IMR-90 (cell line): Measurements from ENCODE around the gene AIP. TPM values are rescaled to one million over a fixed set of nuclear protein-coding genes. Genes with fewer than 3 reads are reported as not detected.

Experiments used
- ATAC-seq: fragments of 200-7000 bp; cut with Tn5 transposase; 2 replicates; pipeline ENCODE4 v1.9.1; 2020; ENCODE audit warnings: low read depth, mild to moderate bottlenecking, moderate library complexity
- BruUV-seq: library from RNA; stranded (reverse); fragments of 400-500 nt; replicated peaks from 2 replicates; lab custom pipeline; 2021; lab: Mats Ljungman, UMichigan
- CTCF ChIA-PET: fragments of 300-600 bp; formaldehyde crosslinking; extraction: SDS; loops from one replicate; lab custom pipeline; 2021; ENCODE audit warnings: antibody characterized with exemption; lab: Yijun Ruan, JAX
- POLR2A ChIA-PET: fragments of 300-600 bp; sonication (Branson Sonifier 250); formaldehyde crosslinking; loops from one replicate; lab custom pipeline; 2022; ENCODE audit warnings: antibody characterized with exemption; ENCODE audit not compliant: unreplicated experiment; lab: Charles Lee
- DNase-seq: peaks from one replicate; pipeline ENCODE4 v3.0.0; 2013
- H2AFZ ChIP-seq: replicated peaks from 2 replicates; pipeline ENCODE3; 2013; ENCODE audit warnings: low read length, mild to moderate bottlenecking; ENCODE audit not compliant: poor library complexity
- H2AK5ac ChIP-seq: 2 replicates; pipeline ENCODE4 v1.6.1; 2013; ENCODE audit warnings: low read depth, low read length, inconsistent platforms
- H2AK9ac ChIP-seq: replicated peaks from 2 replicates; pipeline ENCODE3; 2013; ENCODE audit warnings: mild to moderate bottlenecking, low read depth, low read length, moderate library complexity; ENCODE audit not compliant: poor library complexity
- H2BK120ac ChIP-seq: 2 replicates; pipeline ENCODE4 v1.6.1; 2013; ENCODE audit warnings: low read depth, low read length, inconsistent platforms
- H2BK15ac ChIP-seq: 3 replicates; pipeline ENCODE4 v1.6.1; 2013; ENCODE audit warnings: low read depth, low read length, inconsistent platforms
- H2BK20ac ChIP-seq: 2 replicates; pipeline ENCODE4 v1.6.1; 2013; ENCODE audit warnings: low read depth, mild to moderate bottlenecking, inconsistent platforms, low read length, moderate library complexity
- H2BK5ac ChIP-seq: 2 replicates; pipeline ENCODE4 v1.6.1; 2013; ENCODE audit warnings: mild to moderate bottlenecking, low read depth, low read length, inconsistent platforms; ENCODE audit not compliant: poor library complexity, severe bottlenecking
- H3K14ac ChIP-seq: replicated peaks from 2 replicates; pipeline ENCODE4 v1.6.1; 2013; ENCODE audit warnings: low read depth, low read length, inconsistent platforms
- H3K18ac ChIP-seq: 2 replicates; pipeline ENCODE4 v1.6.1; 2013; ENCODE audit warnings: low read depth, low read length, control low read depth
- H3K23ac ChIP-seq: 2 replicates; pipeline ENCODE4 v1.6.1; 2013; ENCODE audit warnings: low read depth, low read length, inconsistent platforms
- H3K27ac ChIP-seq: 2 replicates; pipeline ENCODE4 v1.5.1; 2013; ENCODE audit warnings: mild to moderate bottlenecking, control low read depth, low read length; ENCODE audit not compliant: insufficient read depth
- H3K27me3 ChIP-seq: 2 replicates; pipeline ENCODE4 v1.6.1; 2013; ENCODE audit warnings: low read length; ENCODE audit not compliant: control insufficient read depth, insufficient read depth
- H3K36me3 ChIP-seq: 2 replicates; pipeline ENCODE4 v1.6.1; 2013; ENCODE audit warnings: low read length, mixed read lengths; ENCODE audit not compliant: control insufficient read depth, insufficient read depth
- H3K4ac ChIP-seq: 2 replicates; pipeline ENCODE4 v1.6.1; 2013; ENCODE audit warnings: low read depth, low read length, inconsistent platforms
- H3K4me1 ChIP-seq: 2 replicates; pipeline ENCODE4 v1.6.1; 2013; ENCODE audit warnings: low read length, mixed read lengths; ENCODE audit not compliant: control insufficient read depth, insufficient read depth
- H3K4me2 ChIP-seq: 2 replicates; pipeline ENCODE4 v1.6.1; 2013; ENCODE audit warnings: low read depth, mild to moderate bottlenecking, control low read depth, low read length, moderate library complexity
- H3K4me3 ChIP-seq: 2 replicates; pipeline ENCODE4 v1.5.1; 2013; ENCODE audit warnings: low read depth, mild to moderate bottlenecking, control low read depth, low read length, moderate library complexity; ENCODE audit not compliant: insufficient read depth
- H3K56ac ChIP-seq: 2 replicates; pipeline ENCODE4 v1.6.1; 2013; ENCODE audit warnings: low read length, inconsistent platforms; ENCODE audit not compliant: insufficient read depth; ENCODE audit errors: extremely low read depth
- H3K79me1 ChIP-seq, 2 experiments: 2 replicates each; pipeline ENCODE4 v1.6.1; 2013; ENCODE audit warnings: low read length in 2 of 2, inconsistent platforms in 1 of 2, low read depth in 1 of 2
- H3K9ac ChIP-seq: 2 replicates; pipeline ENCODE4 v1.6.1; 2013; ENCODE audit warnings: low read depth, low read length, control low read depth
- H3K9me1 ChIP-seq: 2 replicates; pipeline ENCODE4 v1.6.1; 2013; ENCODE audit warnings: low read length, inconsistent platforms; ENCODE audit not compliant: insufficient read depth
- H3K9me3 ChIP-seq: 2 replicates; pipeline ENCODE4 v1.6.1; 2013; ENCODE audit warnings: low read length; ENCODE audit not compliant: control insufficient read depth, insufficient read depth
- H4K20me1 ChIP-seq: 2 replicates; pipeline ENCODE4 v1.6.1; 2013; ENCODE audit warnings: low read length, inconsistent platforms; ENCODE audit not compliant: insufficient read depth
- H4K5ac ChIP-seq: 2 replicates; pipeline ENCODE4 v1.6.1; 2013; ENCODE audit warnings: mild to moderate bottlenecking, low read depth, low read length, control low read depth
- H4K8ac ChIP-seq, 2 experiments: 2 replicates each; pipeline ENCODE4 v1.6.1; 2013; ENCODE audit warnings: low read depth in 2 of 2, low read length in 2 of 2, control low read depth in 1 of 2, inconsistent platforms in 1 of 2
- H4K91ac ChIP-seq: 2 replicates; pipeline ENCODE4 v1.6.1; 2013; ENCODE audit warnings: low read depth, low read length, inconsistent platforms; ENCODE audit not compliant: insufficient read depth
- BHLHE40 ChIP-seq: fragments of 150-350 bp; IDR thresholded peaks from 2 replicates; pipeline ENCODE4 v1.6.1; 2016; ENCODE audit warnings: mild to moderate bottlenecking, low read depth, low read length
- CEBPB ChIP-seq: IDR thresholded peaks from 2 replicates; pipeline ENCODE4 v1.6.1; 2012; ENCODE audit warnings: low read depth, low read length, improper control_type of control experiment
- CHD1 ChIP-seq: IDR thresholded peaks from 2 replicates; pipeline ENCODE4 v1.6.1; 2012; ENCODE audit warnings: low read depth, low read length, improper control_type of control experiment
- FOS ChIP-seq: fragments of 150-350 bp; IDR thresholded peaks from 2 replicates; pipeline ENCODE4 v1.6.1; 2016; ENCODE audit warnings: low read depth, low read length
- MAFK ChIP-seq: IDR thresholded peaks from 2 replicates; pipeline ENCODE4 v1.6.1; 2012; ENCODE audit warnings: low read depth, low read length, improper control_type of control experiment
- MAZ ChIP-seq: IDR thresholded peaks from 2 replicates; pipeline ENCODE4 v1.6.1; 2012; ENCODE audit warnings: low read depth, mild to moderate bottlenecking, low read length, improper control_type of control experiment, moderate library complexity, borderline replicate concordance
- MXI1 ChIP-seq: IDR thresholded peaks from 2 replicates; pipeline ENCODE4 v1.6.1; 2012; ENCODE audit warnings: low read depth, mild to moderate bottlenecking, low read length, moderate library complexity, borderline replicate concordance
- NFE2L2 ChIP-seq: fragments of 150-350 bp; IDR thresholded peaks from 2 replicates; pipeline ENCODE4 v1.6.1; 2016; ENCODE audit warnings: low read depth, mild to moderate bottlenecking, low read length
- POLR2A ChIP-seq: IDR thresholded peaks from 2 replicates; pipeline ENCODE4 v1.6.1; 2012; ENCODE audit warnings: mild to moderate bottlenecking, low read depth, low read length
- RAD21 ChIP-seq: IDR thresholded peaks from 2 replicates; pipeline ENCODE4 v1.6.1; 2012; ENCODE audit warnings: low read length, improper control_type of control experiment
- RCOR1 ChIP-seq: IDR thresholded peaks from 2 replicates; pipeline ENCODE4 v1.6.1; 2012; ENCODE audit warnings: mild to moderate bottlenecking, low read length, improper control_type of control experiment; ENCODE audit not compliant: insufficient replicate concordance
- RFX5 ChIP-seq: IDR thresholded peaks from 2 replicates; pipeline ENCODE4 v1.8.0; 2012; ENCODE audit warnings: low read depth, mild to moderate bottlenecking, low read length, moderate library complexity
- SMC3 ChIP-seq: fragments of 150-350 bp; IDR thresholded peaks from 2 replicates; pipeline ENCODE4 v1.6.1; 2016; ENCODE audit warnings: low read depth, mild to moderate bottlenecking, antibody characterized with exemption, low read length, moderate library complexity
- WGBS, 2 experiments: methylation state at CpG; one replicate each; pipeline versions ENCODE4 v1.1.5 to v1.1.7; 2013; ENCODE audit warnings: missing lambda C conversion rate in 2 of 2; ENCODE audit not compliant: insufficient read length in 1 of 2; ENCODE audit errors: extremely low coverage in 2 of 2; 5-methylcytosine and 5-hydroxymethylcytosine counted together
- dilution Hi-C: fragments of 300-500 bp; cut with HindIII; formaldehyde crosslinking; loops from one replicate; pipeline ENCODE4 v1.14.3; 2018; ENCODE audit warnings: low sequenced_read_pairs; ENCODE audit not compliant: unreplicated experiment
- in situ Hi-C: fragments of 300-500 bp; cut with MboI; formaldehyde crosslinking; loops from 3 replicates; pipeline ENCODE4 v1.14.3; 2019; ENCODE audit warnings: low sequenced_read_pairs, inconsistent platforms, mixed read lengths
- intact Hi-C: fragments of 100-400 bp; cut with micrococcal nuclease; formaldehyde crosslinking; loops from 2 replicates; pipeline ENCODE4 v1.10.0; 2022
- polyA plus RNA-seq, 3 experiments: library from polyadenylated mRNA; depleted of rRNA; stranded (reverse); fragments of >200 nt; gene quantifications; 2 replicates each; pipeline ENCODE4 v1.2.3, GENCODE V29; 2012; ENCODE audit warnings: low replicate concordance in 1 of 3
- total RNA-seq: library from RNA; depleted of rRNA; stranded (reverse); fragments of >200 nt; gene quantifications from 2 replicates; pipeline ENCODE4 v1.2.3, GENCODE V29; 2012
- TF ChIP-seq, protein P1 (sequence below): conservative IDR thresholded peaks from 2 replicates; pipeline ENCODE4 v1.5.1; 2012; ENCODE audit warnings: mild to moderate bottlenecking, low read depth, low read length, improper control_type of control experiment
- TF ChIP-seq, protein P2 (sequence below): fragments of 150-350 bp; IDR thresholded peaks from 2 replicates; pipeline ENCODE4 v1.6.1; 2017; ENCODE audit warnings: mild to moderate bottlenecking, antibody characterized with exemption, low read length, low read depth
- TF ChIP-seq, protein P3 (sequence below): fragments of 150-350 bp; IDR thresholded peaks from 2 replicates; pipeline ENCODE4 v1.6.1; 2016; ENCODE audit warnings: low read depth, mild to moderate bottlenecking, low read length, moderate library complexity, borderline replicate concordance

AIP gene
- total and polyA plus RNA-seq, 2 of the 4 experiments (the other 2 are of a cell fraction) = 95.5 to 122 TPM

DNA sequence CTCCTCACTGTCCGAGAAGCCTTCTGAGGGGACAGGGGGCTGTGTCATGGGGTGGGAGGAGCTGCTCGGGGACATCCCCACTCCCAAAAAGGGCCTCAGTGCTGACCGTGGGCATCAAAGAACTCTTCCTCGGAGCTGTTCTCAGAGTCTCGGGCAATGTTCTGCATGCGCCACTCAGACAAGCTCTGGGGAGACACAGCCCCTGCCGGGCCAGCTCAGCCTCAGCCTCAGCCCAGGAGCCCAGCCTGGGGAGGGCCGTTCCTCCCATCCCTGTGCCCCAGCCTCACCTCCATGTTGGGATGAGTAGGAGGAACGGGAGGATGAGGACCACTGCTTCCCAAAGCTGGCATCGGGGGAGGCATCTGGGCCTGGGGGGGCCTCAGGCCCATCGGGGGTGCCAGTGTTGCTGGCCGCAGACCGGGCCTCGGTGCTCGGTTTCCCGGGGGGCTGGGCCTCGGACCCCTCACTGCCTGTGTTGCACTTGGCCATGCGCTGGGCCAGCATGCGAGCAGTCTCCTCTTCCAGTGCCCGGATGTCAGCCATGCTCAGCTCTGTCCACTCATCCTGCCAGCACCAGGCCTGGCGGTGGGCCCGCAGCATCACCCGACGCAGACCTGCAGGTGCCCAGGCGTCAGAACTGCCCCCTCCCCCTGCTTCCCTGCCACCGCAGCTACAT, 17.1 kb downstream of the AIP start:
- H4K91ac ChIP-seq = no peak overlapping the region
- no peak overlapping the region for H4K8ac ChIP-seq
- no peak overlapping the region for H2BK5ac ChIP-seq
- no peak overlapping the region for H2BK20ac ChIP-seq
- H3K23ac ChIP-seq = no peak overlapping the region
- no peak overlapping the region for H3K14ac ChIP-seq
- H4K20me1 ChIP-seq = no peaks in the 10 kb centered on the region
- no peak overlapping the region for H2AFZ ChIP-seq
- no peak overlapping the region for H4K5ac ChIP-seq
- ChIA-PET POLR2A (no interaction called here), CTCF (no interaction called here)
- H2AK5ac ChIP-seq = no peak overlapping the region
- no peak overlapping the region for H2AK9ac ChIP-seq
- DNase-seq (no peak), ATAC-seq (no peak)
- dilution Hi-C loops (no loop called here), intact Hi-C loops (no loop called here), in situ Hi-C loops (no loop called here)
- no peak overlapping the region for H3K56ac ChIP-seq
- H3K18ac ChIP-seq = no peak overlapping the region
- peaks cover 4% of the 10 kb centered on the region for H3K9me1 ChIP-seq
- H3K9ac ChIP-seq = no peak overlapping the region
- H3K9me3 ChIP-seq = no peaks in the 10 kb centered on the region
- peaks cover 26% of the 10 kb centered on the region for H3K36me3 ChIP-seq
- H3K27me3 ChIP-seq = no peaks in the 10 kb centered on the region
- peaks cover 4 to 27% of the 10 kb centered on the region in 2 experiments; a peak in 3 of 4 replicates for H3K79me1 ChIP-seq
- no peak overlapping the region for H2BK15ac ChIP-seq
- no peak overlapping the region for H3K4ac ChIP-seq
- peaks cover 3% of the 10 kb centered on the region; the same call in 1 of the 2 replicates for H3K4me1 ChIP-seq
- no peak overlapping the region for H3K4me3 ChIP-seq
- H3K27ac ChIP-seq = no peak overlapping the region
- H3K4me2 ChIP-seq = no peak overlapping the region
- TF ChIP-seq POLR2A = no peak
- no peak for TF ChIP-seq CHD1
- no peak for TF ChIP-seq SMC3
- TF ChIP-seq MXI1 = no peak
- TF ChIP-seq RAD21 = no peak
- TF ChIP-seq NFE2L2 = no peak
- no peak for TF ChIP-seq BHLHE40
- no peak for TF ChIP-seq CEBPB
- TF ChIP-seq, protein P1, sequence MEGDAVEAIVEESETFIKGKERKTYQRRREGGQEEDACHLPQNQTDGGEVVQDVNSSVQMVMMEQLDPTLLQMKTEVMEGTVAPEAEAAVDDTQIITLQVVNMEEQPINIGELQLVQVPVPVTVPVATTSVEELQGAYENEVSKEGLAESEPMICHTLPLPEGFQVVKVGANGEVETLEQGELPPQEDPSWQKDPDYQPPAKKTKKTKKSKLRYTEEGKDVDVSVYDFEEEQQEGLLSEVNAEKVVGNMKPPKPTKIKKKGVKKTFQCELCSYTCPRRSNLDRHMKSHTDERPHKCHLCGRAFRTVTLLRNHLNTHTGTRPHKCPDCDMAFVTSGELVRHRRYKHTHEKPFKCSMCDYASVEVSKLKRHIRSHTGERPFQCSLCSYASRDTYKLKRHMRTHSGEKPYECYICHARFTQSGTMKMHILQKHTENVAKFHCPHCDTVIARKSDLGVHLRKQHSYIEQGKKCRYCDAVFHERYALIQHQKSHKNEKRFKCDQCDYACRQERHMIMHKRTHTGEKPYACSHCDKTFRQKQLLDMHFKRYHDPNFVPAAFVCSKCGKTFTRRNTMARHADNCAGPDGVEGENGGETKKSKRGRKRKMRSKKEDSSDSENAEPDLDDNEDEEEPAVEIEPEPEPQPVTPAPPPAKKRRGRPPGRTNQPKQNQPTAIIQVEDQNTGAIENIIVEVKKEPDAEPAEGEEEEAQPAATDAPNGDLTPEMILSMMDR = no peak
- no peak for TF ChIP-seq RFX5
- TF ChIP-seq MAZ = no peak
- no peak for TF ChIP-seq MAFK
- no peak for TF ChIP-seq RCOR1
- TF ChIP-seq, protein P2, sequence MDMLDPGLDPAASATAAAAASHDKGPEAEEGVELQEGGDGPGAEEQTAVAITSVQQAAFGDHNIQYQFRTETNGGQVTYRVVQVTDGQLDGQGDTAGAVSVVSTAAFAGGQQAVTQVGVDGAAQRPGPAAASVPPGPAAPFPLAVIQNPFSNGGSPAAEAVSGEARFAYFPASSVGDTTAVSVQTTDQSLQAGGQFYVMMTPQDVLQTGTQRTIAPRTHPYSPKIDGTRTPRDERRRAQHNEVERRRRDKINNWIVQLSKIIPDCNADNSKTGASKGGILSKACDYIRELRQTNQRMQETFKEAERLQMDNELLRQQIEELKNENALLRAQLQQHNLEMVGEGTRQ = no peak
- TF ChIP-seq, protein P3, sequence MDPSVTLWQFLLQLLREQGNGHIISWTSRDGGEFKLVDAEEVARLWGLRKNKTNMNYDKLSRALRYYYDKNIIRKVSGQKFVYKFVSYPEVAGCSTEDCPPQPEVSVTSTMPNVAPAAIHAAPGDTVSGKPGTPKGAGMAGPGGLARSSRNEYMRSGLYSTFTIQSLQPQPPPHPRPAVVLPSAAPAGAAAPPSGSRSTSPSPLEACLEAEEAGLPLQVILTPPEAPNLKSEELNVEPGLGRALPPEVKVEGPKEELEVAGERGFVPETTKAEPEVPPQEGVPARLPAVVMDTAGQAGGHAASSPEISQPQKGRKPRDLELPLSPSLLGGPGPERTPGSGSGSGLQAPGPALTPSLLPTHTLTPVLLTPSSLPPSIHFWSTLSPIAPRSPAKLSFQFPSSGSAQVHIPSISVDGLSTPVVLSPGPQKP = no peak
- TF ChIP-seq FOS = no peak
- no TSS peak for BruUV-seq
- no peak overlapping the region for H2BK120ac ChIP-seq
- 97% methylated on average over 8 of the region's 26 CpGs; no CpG with 5 or more reads in 1 of the 2 experiments for WGBS, 2 experiments
